GM12865 (cell line): ENCODE results near the gene FOXA3.

Experiments
- DNase-seq: peaks from one replicate; pipeline ENCODE4 v3.0.0; 2010; ENCODE audit warnings: low read depth
- H3K4me3 ChIP-seq: 2 replicates; pipeline ENCODE4 v1.5.1; 2011; ENCODE audit warnings: mild to moderate bottlenecking, low read depth, low read length, control low read depth
- TF ChIP-seq, protein P1 (sequence below): IDR thresholded peaks from 2 replicates; pipeline ENCODE4 v1.5.1; 2011; ENCODE audit warnings: low read length, control low read depth, low read depth, inconsistent platforms; ENCODE audit not compliant: insufficient read depth; ENCODE audit errors: missing control alignments

Gene FOXA3

GRCh38 chr19:45863840-45864628, at the start of gene FOXA3:
FOXA3 (plus strand) TSS chr19:45864326; CDS start chr19:45864457, 131 bp downstream.
- peak; percentile 69 for DNase-seq

GRCh38 chr19:45814851-45815480, 49.2 kb upstream of the FOXA3 start, which contains the start of gene RSPH6A:
RSPH6A (minus strand) TSS chr19:45815308; CDS start chr19:45815176, 132 bp downstream.
- TF ChIP-seq, protein P1, sequence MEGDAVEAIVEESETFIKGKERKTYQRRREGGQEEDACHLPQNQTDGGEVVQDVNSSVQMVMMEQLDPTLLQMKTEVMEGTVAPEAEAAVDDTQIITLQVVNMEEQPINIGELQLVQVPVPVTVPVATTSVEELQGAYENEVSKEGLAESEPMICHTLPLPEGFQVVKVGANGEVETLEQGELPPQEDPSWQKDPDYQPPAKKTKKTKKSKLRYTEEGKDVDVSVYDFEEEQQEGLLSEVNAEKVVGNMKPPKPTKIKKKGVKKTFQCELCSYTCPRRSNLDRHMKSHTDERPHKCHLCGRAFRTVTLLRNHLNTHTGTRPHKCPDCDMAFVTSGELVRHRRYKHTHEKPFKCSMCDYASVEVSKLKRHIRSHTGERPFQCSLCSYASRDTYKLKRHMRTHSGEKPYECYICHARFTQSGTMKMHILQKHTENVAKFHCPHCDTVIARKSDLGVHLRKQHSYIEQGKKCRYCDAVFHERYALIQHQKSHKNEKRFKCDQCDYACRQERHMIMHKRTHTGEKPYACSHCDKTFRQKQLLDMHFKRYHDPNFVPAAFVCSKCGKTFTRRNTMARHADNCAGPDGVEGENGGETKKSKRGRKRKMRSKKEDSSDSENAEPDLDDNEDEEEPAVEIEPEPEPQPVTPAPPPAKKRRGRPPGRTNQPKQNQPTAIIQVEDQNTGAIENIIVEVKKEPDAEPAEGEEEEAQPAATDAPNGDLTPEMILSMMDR = no peak
- no peak within 1 kb of the TSS for H3K4me3 ChIP-seq
- DNase-seq = no peak

More at GRCh38 chr19:45863840-45864628, at the start of gene FOXA3:
- peak within 1 kb of the TSS; percentile 64 for H3K4me3 ChIP-seq
- TF ChIP-seq, protein P1 = peak; percentile 64

DNA sequence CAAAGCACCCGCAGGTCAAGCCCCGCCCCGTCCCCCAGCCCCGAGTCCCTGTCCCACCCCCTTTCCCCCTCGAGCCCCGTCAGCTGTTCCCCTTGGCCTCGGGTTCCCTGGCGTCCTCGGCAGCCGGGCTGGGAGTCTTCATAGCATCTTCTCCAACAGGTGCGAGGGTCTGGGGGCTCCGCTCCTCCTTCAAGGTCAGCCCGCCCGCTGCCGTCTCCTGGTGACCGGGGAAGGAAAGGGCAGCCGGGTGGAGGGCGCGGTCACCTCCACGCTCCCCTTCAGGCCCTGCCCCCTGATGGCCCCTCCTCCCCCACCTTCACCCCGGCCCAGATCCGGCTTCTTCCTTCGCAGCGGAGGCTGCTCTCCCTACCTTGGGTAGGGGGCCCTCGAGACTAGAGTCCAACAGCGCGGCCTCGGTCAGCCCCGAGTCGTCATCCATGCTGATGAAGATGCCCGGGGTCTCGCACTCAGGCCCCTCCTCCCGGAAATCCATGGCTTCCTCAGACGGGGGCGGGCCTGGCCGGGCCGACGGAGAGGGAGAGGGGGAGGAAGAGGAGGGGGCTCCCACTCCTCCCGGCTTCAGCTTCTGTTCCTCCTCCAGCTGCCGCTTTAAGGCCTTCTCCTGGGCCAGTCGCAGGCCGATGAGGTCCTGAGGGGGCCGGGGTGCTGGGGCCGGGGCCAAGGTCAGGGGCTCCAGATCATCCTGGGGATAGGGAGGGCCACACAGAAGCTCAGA, 48.5 kb upstream of the FOXA3 start:
- DNase-seq = no peak
- no peak overlapping the region for H3K4me3 ChIP-seq
- TF ChIP-seq, protein P1 = no peak

DNA sequence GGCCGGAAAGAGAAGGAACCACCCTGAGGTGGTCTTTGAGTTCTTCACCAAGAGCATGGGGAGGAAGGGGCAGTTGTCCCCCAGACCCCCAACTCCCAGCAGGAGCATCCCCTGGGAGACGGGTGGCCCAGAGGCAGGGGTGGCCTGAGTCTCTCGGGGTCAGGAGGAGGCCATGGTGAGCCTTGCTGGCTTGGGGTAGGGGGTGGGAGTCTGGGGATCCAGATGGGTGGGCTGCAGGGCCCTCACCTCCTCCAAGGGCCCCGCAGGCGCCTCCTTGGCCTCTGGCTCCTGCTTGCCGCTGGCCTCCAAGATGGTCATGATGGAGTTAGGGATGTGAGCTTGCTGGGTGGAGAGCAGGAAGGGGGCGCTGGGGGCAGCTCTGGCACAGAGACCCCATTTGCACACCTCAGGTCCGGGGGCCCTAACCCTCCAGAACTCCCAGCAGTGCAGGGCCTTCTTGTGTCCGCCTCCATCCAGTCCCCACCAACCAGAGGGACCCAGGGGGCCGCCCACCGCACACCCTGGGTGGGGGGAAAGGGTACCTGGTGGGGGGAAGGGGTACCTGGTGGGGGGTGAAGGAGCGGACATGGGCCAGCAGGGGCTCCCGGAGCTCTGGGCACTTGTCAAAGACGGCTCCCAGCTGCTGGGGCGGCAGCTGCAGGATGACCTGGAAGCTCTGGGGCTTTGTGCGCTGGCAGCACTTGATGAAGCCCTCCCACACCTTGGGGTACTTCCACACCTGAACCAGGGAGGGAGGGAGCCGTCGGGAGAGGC, 47.7 kb upstream of the FOXA3 start:
- no peak overlapping the region for H3K4me3 ChIP-seq
- TF ChIP-seq, protein P1 = no peak
- no peak for DNase-seq

DNA sequence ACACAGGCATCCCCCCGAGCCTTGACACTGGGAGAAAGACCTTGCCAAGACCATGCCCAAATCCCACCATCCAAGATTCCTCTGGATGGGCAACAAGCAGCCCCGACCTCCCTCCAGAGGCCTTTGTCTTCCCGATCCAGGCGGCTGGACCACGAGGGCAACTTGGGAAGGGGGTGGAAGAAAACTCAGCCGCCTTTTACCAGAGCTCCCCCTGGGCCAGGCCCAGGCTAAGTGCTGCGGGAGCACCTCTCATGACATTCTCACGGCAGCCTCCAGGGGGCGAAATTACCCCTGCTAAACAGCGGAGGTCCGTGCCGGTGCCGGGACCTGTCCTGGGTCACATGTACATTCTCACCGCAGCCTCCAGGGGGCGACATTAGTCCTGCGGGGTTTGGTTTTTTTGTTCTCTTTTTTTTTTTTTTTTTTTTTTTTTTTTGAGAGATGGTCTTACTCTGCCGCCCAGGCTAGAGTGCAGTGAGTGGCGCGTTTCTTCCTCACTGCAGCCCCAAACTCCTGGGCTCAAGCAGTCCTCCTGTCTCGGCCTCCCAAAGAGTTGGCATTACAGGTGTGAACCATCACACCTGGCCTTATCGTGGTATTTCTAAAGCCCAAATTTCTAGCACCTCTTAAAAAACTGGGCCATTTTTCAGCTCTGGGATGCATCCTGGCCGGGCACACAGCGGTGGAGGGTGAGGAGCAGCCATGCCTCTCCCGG, 47.0 kb upstream of the FOXA3 start:
- H3K4me3 ChIP-seq = no peak overlapping the region
- TF ChIP-seq, protein P1 = peak; percentile 94
- DNase-seq = peak; percentile 97
